GM23248 (cell line): ENCODE measurements around the gene ACTN1. TPM values are rescaled to one million over a fixed set of nuclear protein-coding genes. Genes with fewer than 3 reads are reported as not detected.

Experiments used
- DNase-seq: peaks from one replicate; pipeline ENCODE4 v3.0.0-alpha.2; 2015
- H2AFZ ChIP-seq: fragments of 200-600 bp; sonication (generic); 2 replicates; pipeline ENCODE4 v1.6.1; 2016; ENCODE audit warnings: antibody characterized with exemption
- H3F3A ChIP-seq: fragments of 200-600 bp; sonication (generic); 2 replicates; pipeline ENCODE4 v1.6.1; 2016; ENCODE audit warnings: mild to moderate bottlenecking, antibody characterized with exemption, mixed run types; ENCODE audit not compliant: insufficient read depth
- H3K27ac ChIP-seq: fragments of 200-600 bp; sonication (generic); 2 replicates; pipeline ENCODE4 v1.5.1; 2016; ENCODE audit warnings: mild to moderate bottlenecking
- H3K27me3 ChIP-seq: fragments of 200-600 bp; sonication (generic); replicated peaks from 2 replicates; pipeline ENCODE4 v1.6.1; 2016; ENCODE audit warnings: mild to moderate bottlenecking; ENCODE audit not compliant: insufficient read depth
- H3K36me3 ChIP-seq: fragments of 200-600 bp; sonication (generic); 2 replicates; pipeline ENCODE4 v1.6.1; 2016; ENCODE audit warnings: low read depth, mild to moderate bottlenecking
- H3K4me1 ChIP-seq: fragments of 200-600 bp; sonication (generic); 2 replicates; pipeline ENCODE4 v1.6.1; 2016; ENCODE audit warnings: mild to moderate bottlenecking; ENCODE audit not compliant: insufficient read depth
- H3K4me2 ChIP-seq: fragments of 200-600 bp; sonication (generic); one replicate; pipeline ENCODE4 v1.6.1; 2016; ENCODE audit warnings: mild to moderate bottlenecking; ENCODE audit not compliant: unreplicated experiment
- H3K4me3 ChIP-seq: fragments of 200-600 bp; sonication (generic); 2 replicates; pipeline ENCODE4 v1.5.1; 2016; ENCODE audit warnings: mild to moderate bottlenecking
- H3K79me2 ChIP-seq: fragments of 200-600 bp; sonication (generic); 2 replicates; pipeline ENCODE4 v1.6.1; 2016; ENCODE audit warnings: mild to moderate bottlenecking; ENCODE audit not compliant: insufficient read depth
- H3K9ac ChIP-seq: fragments of 200-600 bp; sonication (generic); 2 replicates; pipeline ENCODE4 v1.6.1; 2016; ENCODE audit warnings: mild to moderate bottlenecking
- H3K9me2 ChIP-seq: fragments of 200-600 bp; sonication (generic); 2 replicates; pipeline ENCODE4 v1.6.1; 2016; ENCODE audit warnings: mixed run types, mild to moderate bottlenecking, moderate library complexity; ENCODE audit not compliant: insufficient read depth
- H3K9me3 ChIP-seq: fragments of 200-600 bp; sonication (generic); one replicate; pipeline ENCODE4 v1.6.1; 2017; ENCODE audit warnings: low read depth
- H4K20me1 ChIP-seq: fragments of 200-600 bp; sonication (generic); 2 replicates; pipeline ENCODE4 v1.6.0; 2016; ENCODE audit not compliant: insufficient read depth
- EZH2 ChIP-seq: fragments of 200-600 bp; sonication (generic); IDR thresholded peaks from 2 replicates; pipeline ENCODE4 v1.6.1; 2018; ENCODE audit warnings: antibody characterized with exemption, mild to moderate bottlenecking; ENCODE audit not compliant: insufficient read depth, poor library complexity, severe bottlenecking
- EZH2phosphoT487 ChIP-seq: fragments of 200-600 bp; sonication (generic); IDR thresholded peaks from 2 replicates; pipeline ENCODE4 v1.6.1; 2018; ENCODE audit warnings: antibody characterized with exemption, moderate library complexity, mild to moderate bottlenecking, low read depth; ENCODE audit not compliant: insufficient read depth
- WGBS, 2 experiments: methylation state at CpG; one replicate each; pipeline ENCODE4 v1.1.6; 2015 to 2017; ENCODE audit warnings: low lambda C conversion rate in 2 of 2, low coverage in 1 of 2; ENCODE audit errors: missing lambda C conversion rate in 2 of 2; 5-methylcytosine and 5-hydroxymethylcytosine counted together
- in situ Hi-C: fragments of 300-500 bp; cut with MboI; formaldehyde crosslinking; loops from 2 replicates; pipeline ENCODE4 v1.15.0; 2020
- polyA plus RNA-seq: library from polyadenylated mRNA; unstranded; fragments of >200 nt; fragmentation: Nextera tagmentation; extraction: Ambion mirVana; gene quantifications from 2 replicates; pipeline ENCODE4 v1.2.1, GENCODE V29; 2016
- total RNA-seq: library from RNA; depleted of rRNA; stranded (reverse); fragments of >200 nt; shearing (Covaris generic); gene quantifications from 2 replicates; pipeline ENCODE4 v1.2.3, GENCODE V29; 2014

Gene ACTN1
- total and polyA plus RNA-seq, 2 experiments from 2014 or later, result 403 to 597 TPM

- Histone ChIP-seq H3K27me3 (no peaks in the 10 kb centered on the region), H3F3A (peaks cover 13% of the 10 kb centered on the region; the same call in 1 of the 2 replicates), H2AFZ (peak overlapping the region; percentile 75), H3K4me1 (peaks cover 18% of the 10 kb centered on the region), H3K9me3 (no peaks in the 10 kb centered on the region), H4K20me1 (no peaks in the 10 kb centered on the region), H3K27ac (peak overlapping the region; percentile 63), H3K9me2 (no peaks in the 10 kb centered on the region), H3K9ac (peak overlapping the region; percentile 65), H3K4me3 (peak overlapping the region; percentile 23), H3K36me3 (no peaks in the 10 kb centered on the region), H3K79me2 (no peaks in the 10 kb centered on the region), H3K4me2 (peak overlapping the region; percentile 71)
- in situ Hi-C loops, result no loop called here
- TF ChIP-seq EZH2, result no peak
- TF ChIP-seq EZH2phosphoT487, result no peak
- 18 to 25% methylated on average over 7 of the region's 7 CpGs for WGBS, 2 experiments
- peak; percentile 65 for DNase-seq
These were observed 25.8 kb upstream of the ACTN1 start for GRCh38 chr14:69004731-69005431.

DNA sequence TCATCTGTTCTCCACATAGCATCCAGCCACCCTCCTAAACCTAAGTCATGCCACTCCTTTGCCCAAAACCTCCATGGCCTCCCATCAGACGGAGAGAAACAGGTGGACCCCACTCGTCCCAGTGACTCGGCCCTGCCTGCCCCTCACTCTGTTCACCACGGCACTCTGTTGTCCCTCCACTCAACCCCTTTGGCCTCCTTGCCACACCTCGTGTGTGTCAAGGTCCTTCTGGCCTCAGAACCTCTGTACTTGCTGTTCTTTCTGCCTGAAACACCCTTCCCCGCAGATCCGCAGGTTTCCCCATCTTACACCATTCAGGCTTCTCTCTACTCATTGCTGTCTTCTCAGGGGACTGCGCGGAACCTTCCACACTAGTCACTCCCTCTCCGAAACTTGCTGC, 24.5 kb upstream of the ACTN1 start:
- Histone ChIP-seq H2AFZ (no peak overlapping the region), H3F3A (peaks cover 13% of the 10 kb centered on the region; the same call in 1 of the 2 replicates), H3K9ac (no peak overlapping the region), H3K36me3 (no peaks in the 10 kb centered on the region), H3K9me2 (no peaks in the 10 kb centered on the region), H4K20me1 (no peaks in the 10 kb centered on the region), H3K27me3 (no peaks in the 10 kb centered on the region), H3K79me2 (no peaks in the 10 kb centered on the region), H3K4me3 (no peak overlapping the region), H3K4me2 (no peak overlapping the region), H3K27ac (no peak overlapping the region), H3K9me3 (no peaks in the 10 kb centered on the region), H3K4me1 (peaks cover 18% of the 10 kb centered on the region)
- DNase-seq, result no peak
- 89 to 90% methylated on average over 10 of the region's 10 CpGs for WGBS, 2 experiments
- no peak for TF ChIP-seq EZH2phosphoT487
- no peak for TF ChIP-seq EZH2
- in situ Hi-C loops, result no loop called here

- in situ Hi-C loops, result no loop called here
- Histone ChIP-seq H3K79me2 (no peaks in the 10 kb centered on the region), H4K20me1 (no peaks in the 10 kb centered on the region), H3K4me2 (no peak overlapping the region), H3K9me3 (no peaks in the 10 kb centered on the region), H3K9me2 (no peaks in the 10 kb centered on the region), H3K36me3 (no peaks in the 10 kb centered on the region), H3K9ac (no peak overlapping the region), H2AFZ (no peak overlapping the region), H3F3A (peaks cover 13% of the 10 kb centered on the region; the same call in 1 of the 2 replicates), H3K4me3 (no peak overlapping the region), H3K27ac (no peak overlapping the region), H3K27me3 (no peaks in the 10 kb centered on the region), H3K4me1 (peaks cover 18% of the 10 kb centered on the region)
- no peak for TF ChIP-seq EZH2
- TF ChIP-seq EZH2phosphoT487, result no peak
- peak; percentile 29 for DNase-seq
- WGBS, 2 experiments, result 83 to 95% methylated on average over 3 of the region's 3 CpGs
These were observed 23.0 kb upstream of the ACTN1 start for GRCh38 chr14:69002069-69002468.

GRCh38 chr14:69001375-69001774, 22.3 kb upstream of the ACTN1 start:
- Histone ChIP-seq H4K20me1 (no peaks in the 10 kb centered on the region), H3K27ac (no peak overlapping the region), H3K9ac (no peak overlapping the region), H2AFZ (no peak overlapping the region), H3K9me3 (no peaks in the 10 kb centered on the region), H3K79me2 (no peaks in the 10 kb centered on the region), H3F3A (peaks cover 13% of the 10 kb centered on the region; the same call in 1 of the 2 replicates), H3K9me2 (no peaks in the 10 kb centered on the region), H3K4me3 (no peak overlapping the region), H3K27me3 (no peaks in the 10 kb centered on the region), H3K4me2 (no peak overlapping the region), H3K4me1 (peaks cover 18% of the 10 kb centered on the region), H3K36me3 (no peaks in the 10 kb centered on the region)
- no peak for TF ChIP-seq EZH2
- no peak for TF ChIP-seq EZH2phosphoT487
- DNase-seq, result no peak
- in situ Hi-C loops, result no loop called here
- 92 to 95% methylated on average over 2 of the region's 2 CpGs for WGBS, 2 experiments
